GM12873 (cell line): ENCODE measurements around the gene BRF1.

Source experiments
- CTCF ChIP-seq: IDR thresholded peaks from 2 replicates; pipeline ENCODE4 v1.5.1; 2012; ENCODE audit warnings: low read depth, mild to moderate bottlenecking, moderate library complexity, low read length, control low read depth; ENCODE audit not compliant: insufficient read depth; ENCODE audit errors: missing control alignments

The BRF1 gene

DNA sequence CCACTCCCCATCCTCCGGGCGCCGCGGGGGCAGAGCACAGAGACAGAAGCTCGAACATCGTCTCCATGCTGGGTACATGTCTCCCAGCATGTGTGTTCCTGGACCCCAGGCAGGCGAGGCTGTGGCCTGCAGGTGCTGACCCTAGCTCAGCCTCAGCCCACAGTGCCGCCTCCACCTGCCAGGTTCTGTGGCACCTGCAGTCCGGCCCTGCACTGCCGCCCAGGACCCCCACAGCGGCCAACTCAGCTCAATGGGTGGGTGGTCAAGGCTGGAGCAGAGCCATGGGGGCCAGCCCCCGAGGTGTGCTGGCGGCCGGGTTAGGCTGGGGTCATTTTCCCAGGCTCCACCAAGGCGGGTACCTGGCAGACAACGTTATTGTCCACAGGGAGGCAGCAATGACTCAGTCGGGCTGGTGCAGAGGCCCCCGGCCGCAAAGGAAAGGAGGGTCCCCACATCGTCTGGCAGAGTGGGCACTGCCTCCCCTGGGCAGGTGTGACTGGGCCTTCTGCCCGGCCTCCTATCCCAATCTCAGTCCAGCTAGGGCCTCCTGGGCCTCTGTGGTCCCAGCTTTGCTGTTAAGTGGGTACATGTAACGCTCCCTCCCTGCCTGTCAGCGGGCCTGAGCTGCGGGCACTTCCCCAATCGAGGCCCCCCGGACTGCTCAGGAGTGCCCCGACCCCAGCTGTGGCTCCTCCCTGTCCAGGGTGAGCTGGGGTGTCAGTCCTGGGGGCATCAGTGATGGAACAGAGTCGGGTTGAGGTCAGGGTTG lies 99.5 kb downstream of the BRF1 start:
- peak; percentile 42 for TF ChIP-seq CTCF

GRCh38 chr14:105200641-105201040 lies 100.2 kb downstream of the BRF1 start:
- TF ChIP-seq CTCF: no peak

- TF ChIP-seq CTCF: peak; percentile 34
Measured at GRCh38 chr14:105200074-105200473, 100.7 kb downstream of the BRF1 start.

DNA sequence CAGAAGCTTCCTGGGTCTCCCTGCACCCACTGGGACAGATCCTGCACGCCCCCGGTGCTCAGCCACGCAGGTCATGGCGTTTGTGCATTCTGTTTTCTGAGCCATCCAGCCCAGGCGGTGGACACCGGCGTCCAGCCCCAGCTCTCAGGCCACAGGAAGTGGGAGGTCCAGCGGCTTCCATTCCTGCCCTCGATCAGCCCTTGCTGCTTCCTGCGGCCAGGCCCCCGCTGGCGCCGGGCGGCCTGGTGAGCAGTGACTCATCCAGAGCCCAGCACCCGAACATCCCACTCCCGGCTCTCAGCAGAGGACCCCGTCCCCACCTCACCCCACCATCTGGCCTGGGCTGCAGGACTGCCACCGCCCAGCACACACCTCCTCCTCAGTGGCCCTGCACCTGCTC lies 101.7 kb downstream of the BRF1 start:
- TF ChIP-seq CTCF: no peak

DNA sequence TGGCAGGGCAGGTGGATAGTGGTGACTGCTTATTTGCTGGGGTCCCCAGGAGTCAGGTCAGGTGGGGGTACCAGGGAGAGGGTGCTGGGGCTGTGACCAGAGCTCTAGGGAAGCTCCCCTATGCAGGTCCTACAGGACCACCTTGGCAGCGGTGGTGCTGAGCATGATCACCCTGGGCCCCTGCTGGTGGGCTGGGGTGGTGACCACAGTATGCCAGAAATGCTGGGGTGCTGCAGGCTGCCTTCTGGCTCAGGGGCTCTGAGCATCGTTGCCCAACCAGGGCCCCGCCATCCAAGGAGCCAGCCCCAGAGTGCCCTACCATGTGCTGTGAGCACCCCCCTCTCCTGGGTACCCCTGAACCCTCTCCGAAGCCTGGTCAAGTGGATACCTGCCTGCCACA lies 102.2 kb downstream of the BRF1 start:
- peak; percentile 27 for TF ChIP-seq CTCF

DNA sequence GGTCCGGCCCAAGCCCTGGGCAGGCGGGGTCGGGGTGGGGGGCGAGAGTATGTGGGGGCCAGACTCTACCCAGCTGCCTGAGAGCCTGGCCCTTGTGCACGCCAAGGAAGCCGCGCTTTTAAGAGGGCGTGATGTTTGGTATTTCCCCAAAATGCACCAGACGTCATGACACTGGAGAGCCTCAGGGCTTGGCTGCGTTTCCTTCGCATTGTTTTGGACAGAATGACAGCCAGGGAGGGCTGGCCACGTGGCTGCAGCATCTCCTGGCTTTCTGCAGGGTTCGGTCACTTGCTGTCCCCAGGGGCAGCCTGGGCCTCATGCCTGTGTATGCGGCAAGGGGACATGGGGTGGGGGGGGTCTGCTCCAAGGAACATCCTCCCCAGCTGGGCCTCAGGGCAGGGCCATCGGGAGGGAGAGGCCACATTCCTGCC lies 103.6 kb downstream of the BRF1 start:
- TF ChIP-seq CTCF: no peak

DNA sequence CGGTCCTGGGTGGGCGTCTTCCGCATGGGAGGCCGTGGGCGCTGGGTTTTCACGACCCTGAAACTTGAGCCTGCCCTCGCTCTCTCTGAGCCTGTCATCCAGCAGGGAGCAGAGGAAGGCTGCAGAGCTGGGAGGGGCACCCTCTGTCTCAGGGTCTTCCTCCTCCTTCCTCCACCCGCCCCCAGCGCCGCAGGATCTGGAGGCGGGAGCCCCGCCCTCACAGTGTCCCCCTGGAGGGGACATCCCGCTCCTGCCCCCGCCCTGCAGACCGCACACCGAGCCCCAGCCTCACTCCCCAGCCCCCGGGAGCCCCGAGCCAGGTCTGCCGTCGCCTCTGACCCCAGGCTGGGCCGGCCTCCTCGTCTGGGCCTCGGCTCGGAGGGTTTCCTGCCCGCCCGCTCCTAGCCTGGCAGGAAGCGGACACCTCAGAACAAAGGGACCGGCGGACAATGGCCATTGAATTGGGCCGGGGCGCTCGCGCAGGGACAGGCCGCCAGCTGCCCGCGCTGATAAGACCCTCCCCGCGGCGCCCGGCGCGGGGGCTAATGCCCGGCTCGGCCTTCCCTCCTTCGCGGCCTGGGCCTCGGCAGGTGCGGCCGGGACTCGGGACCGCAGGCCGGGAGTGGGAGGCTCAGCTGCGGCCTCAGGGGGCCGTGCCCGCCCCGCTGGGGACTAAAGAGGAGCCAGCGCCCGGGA lies 104.4 kb downstream of the BRF1 start:
- TF ChIP-seq CTCF: no peak
